MM.1S (cell line): ENCODE measurements around the gene RGS6.

Source experiments
- EZH2phosphoT487 ChIP-seq: fragments of 300-600 bp; sonication (generic); IDR thresholded peaks from 2 replicates; pipeline ENCODE4 v1.6.1; 2018; ENCODE audit warnings: antibody characterized with exemption, low read length
- TF ChIP-seq, protein P1 (sequence below): fragments of 300-600 bp; sonication (generic); IDR thresholded peaks from 2 replicates; pipeline ENCODE4 v1.5.1; 2016; ENCODE audit warnings: antibody characterized with exemption, low read length, mixed read lengths

DNA sequence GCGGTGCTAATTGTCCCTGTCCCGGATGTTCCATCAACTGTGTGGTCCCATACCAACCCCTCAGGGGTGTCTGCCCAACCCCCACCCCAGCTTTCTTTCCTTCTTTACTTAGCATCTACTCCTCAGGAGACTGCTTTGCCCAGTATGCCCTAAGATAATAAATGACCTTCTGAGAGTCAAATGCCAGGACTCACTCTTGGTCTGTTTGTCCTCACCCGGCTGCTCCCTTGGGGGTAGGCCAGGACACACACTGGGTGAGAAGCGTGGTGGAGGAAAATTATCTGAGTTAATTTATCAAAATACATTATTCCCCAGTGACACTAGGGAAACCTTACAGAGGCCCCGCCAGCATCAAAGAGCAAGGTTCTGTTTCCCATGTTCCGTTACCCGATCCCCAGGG lies 457.0 kb downstream of the RGS6 start:
- TF ChIP-seq, protein P1, sequence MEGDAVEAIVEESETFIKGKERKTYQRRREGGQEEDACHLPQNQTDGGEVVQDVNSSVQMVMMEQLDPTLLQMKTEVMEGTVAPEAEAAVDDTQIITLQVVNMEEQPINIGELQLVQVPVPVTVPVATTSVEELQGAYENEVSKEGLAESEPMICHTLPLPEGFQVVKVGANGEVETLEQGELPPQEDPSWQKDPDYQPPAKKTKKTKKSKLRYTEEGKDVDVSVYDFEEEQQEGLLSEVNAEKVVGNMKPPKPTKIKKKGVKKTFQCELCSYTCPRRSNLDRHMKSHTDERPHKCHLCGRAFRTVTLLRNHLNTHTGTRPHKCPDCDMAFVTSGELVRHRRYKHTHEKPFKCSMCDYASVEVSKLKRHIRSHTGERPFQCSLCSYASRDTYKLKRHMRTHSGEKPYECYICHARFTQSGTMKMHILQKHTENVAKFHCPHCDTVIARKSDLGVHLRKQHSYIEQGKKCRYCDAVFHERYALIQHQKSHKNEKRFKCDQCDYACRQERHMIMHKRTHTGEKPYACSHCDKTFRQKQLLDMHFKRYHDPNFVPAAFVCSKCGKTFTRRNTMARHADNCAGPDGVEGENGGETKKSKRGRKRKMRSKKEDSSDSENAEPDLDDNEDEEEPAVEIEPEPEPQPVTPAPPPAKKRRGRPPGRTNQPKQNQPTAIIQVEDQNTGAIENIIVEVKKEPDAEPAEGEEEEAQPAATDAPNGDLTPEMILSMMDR: no peak
- TF ChIP-seq EZH2phosphoT487: no peak
